HepG2 (cell line): ENCODE measurements around the gene RRAD. TPM values are rescaled to one million over a fixed set of nuclear protein-coding genes. Genes with fewer than 3 reads are reported as not detected.

Experiments
- EED ChIP-seq: sonication (generic); formaldehyde crosslinking; IDR thresholded peaks from 2 replicates; pipeline ENCODE4 v1.5.0; 2020; ENCODE audit warnings: mild to moderate bottlenecking, missing genetic modification reagents
- FIP1L1 ChIP-seq: fragments of 200-400 bp; formaldehyde crosslinking; IDR thresholded peaks from 2 replicates; pipeline ENCODE4 v1.6.1; 2018; ENCODE audit warnings: low read depth, mild to moderate bottlenecking, low read length, moderate library complexity, borderline replicate concordance; ENCODE audit not compliant: insufficient read depth
- KAT7 ChIP-seq: IDR thresholded peaks from 2 replicates; pipeline ENCODE4 v1.6.1; 2018; ENCODE audit warnings: borderline replicate concordance, missing compliant biosample characterization
- KLF12 ChIP-seq: sonication (generic); formaldehyde crosslinking; IDR thresholded peaks from 2 replicates; pipeline ENCODE4 v1.4.0; 2020; ENCODE audit warnings: missing genetic modification reagents, borderline replicate concordance
- NFE2L2 ChIP-seq: fragments of 150-350 bp; IDR thresholded peaks from 2 replicates; pipeline ENCODE4 v1.6.1; 2014; ENCODE audit warnings: low read length
- THAP11 ChIP-seq: IDR thresholded peaks from 2 replicates; pipeline ENCODE4 v1.6.1; 2016; ENCODE audit warnings: missing biosample characterization, missing genetic modification reagents
- ZNF138 ChIP-seq: sonication (generic); formaldehyde crosslinking; IDR thresholded peaks from 2 replicates; pipeline ENCODE4 v1.5.0; 2020; ENCODE audit warnings: mild to moderate bottlenecking, low read depth, missing genetic modification reagents
- ZNF263 ChIP-seq: sonication (generic); formaldehyde crosslinking; IDR thresholded peaks from 2 replicates; pipeline ENCODE4 v1.4.0; 2020; ENCODE audit warnings: missing genetic modification reagents
- ZNF564 ChIP-seq: sonication (generic); formaldehyde crosslinking; IDR thresholded peaks from 2 replicates; pipeline ENCODE4 v1.8.1; 2023; ENCODE audit warnings: mild to moderate bottlenecking, missing genetic modification reagents
- ZNF788 ChIP-seq: sonication (generic); formaldehyde crosslinking; IDR thresholded peaks from 2 replicates; pipeline ENCODE4 v1.5.0; 2020; ENCODE audit warnings: mild to moderate bottlenecking, missing genetic modification reagents, borderline replicate concordance
- ZNF841 ChIP-seq: sonication (generic); formaldehyde crosslinking; IDR thresholded peaks from 2 replicates; pipeline ENCODE4 v1.8.1; 2023; ENCODE audit warnings: missing genetic modification reagents, borderline replicate concordance
- ZNF878 ChIP-seq: sonication (generic); formaldehyde crosslinking; IDR thresholded peaks from 2 replicates; pipeline ENCODE4 v1.8.1; 2023; ENCODE audit warnings: mild to moderate bottlenecking, missing genetic modification reagents, moderate library complexity
- ZSCAN21 ChIP-seq: sonication (generic); formaldehyde crosslinking; IDR thresholded peaks from 2 replicates; pipeline ENCODE4 v1.8.0; 2022; ENCODE audit warnings: mild to moderate bottlenecking, missing genetic modification reagents, moderate library complexity, borderline replicate concordance
- polyA plus RNA-seq, 8 experiments: library from polyadenylated mRNA; depleted of rRNA in 3 of 8; stranded (reverse) in 7 of 8; unstranded in 1 of 8; fragments of >200 nt; fragmentation: Illumina TruSeq in 4 of 8; extraction: Trizol in 4 of 8; gene quantifications; 2 replicates each; pipeline versions ENCODE4 v1.2.1 to v1.2.3, GENCODE V29; 2011 to 2016; ENCODE audit warnings: low read depth in 4 of 8, missing spikeins in 1 of 8, mixed read lengths in 1 of 8; ENCODE audit not compliant: insufficient read depth in 1 of 8
- total RNA-seq, 5 experiments: library from RNA; depleted of rRNA; stranded (reverse); fragments of >200 nt; fragmentation: Illumina TruSeq; extraction: Trizol; gene quantifications; 2 replicates each; pipeline ENCODE4 v1.2.3, GENCODE V29; 2016; ENCODE audit warnings: low read depth in 1 of 5
- TF ChIP-seq, protein P1 (sequence below): sonication (generic); formaldehyde crosslinking; IDR thresholded peaks from 2 replicates; pipeline ENCODE4 v1.5.0; 2020; ENCODE audit warnings: mild to moderate bottlenecking, missing genetic modification reagents
- TF ChIP-seq, protein P2 (sequence below): IDR thresholded peaks from 2 replicates; pipeline ENCODE4 v1.6.1; 2016; ENCODE audit warnings: control low read depth
- TF ChIP-seq, protein P3 (sequence below): sonication (generic); formaldehyde crosslinking; IDR thresholded peaks from 2 replicates; pipeline ENCODE4 v1.8.1; 2022; ENCODE audit warnings: low read depth, mild to moderate bottlenecking, missing genetic modification reagents

The RRAD gene
- total and polyA plus RNA-seq, 2 of the 13 experiments (the other 11 are each of a cell fraction or from before 2014, with no cell fraction given) = 0.80 to 1.1 TPM

DNA sequence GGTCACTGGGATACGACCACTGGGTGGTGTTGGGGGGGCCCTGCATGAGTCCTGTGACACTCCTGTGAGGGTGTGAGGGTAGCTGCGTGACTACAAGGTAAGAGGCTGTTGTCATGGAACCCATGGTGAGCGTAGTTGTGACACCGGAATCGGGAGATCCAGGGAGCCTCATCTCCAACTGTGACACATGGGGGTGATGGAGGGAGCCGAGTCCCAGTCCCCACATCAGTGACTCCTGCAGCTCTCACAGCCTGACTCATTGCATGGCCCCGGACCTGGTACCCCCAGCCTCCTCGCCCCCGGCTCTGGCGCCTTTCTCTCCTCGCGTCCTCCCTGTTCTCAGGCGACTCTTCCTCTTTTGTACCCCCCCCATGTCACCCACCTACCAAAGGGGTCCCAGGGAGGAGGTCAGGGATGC is 20.9 kb downstream of the RRAD start (continued):
- 0 out of 2 replicates have a peak, but pooled peaks have one; percentile 16 for TF ChIP-seq ZNF788
- TF ChIP-seq, protein P1, sequence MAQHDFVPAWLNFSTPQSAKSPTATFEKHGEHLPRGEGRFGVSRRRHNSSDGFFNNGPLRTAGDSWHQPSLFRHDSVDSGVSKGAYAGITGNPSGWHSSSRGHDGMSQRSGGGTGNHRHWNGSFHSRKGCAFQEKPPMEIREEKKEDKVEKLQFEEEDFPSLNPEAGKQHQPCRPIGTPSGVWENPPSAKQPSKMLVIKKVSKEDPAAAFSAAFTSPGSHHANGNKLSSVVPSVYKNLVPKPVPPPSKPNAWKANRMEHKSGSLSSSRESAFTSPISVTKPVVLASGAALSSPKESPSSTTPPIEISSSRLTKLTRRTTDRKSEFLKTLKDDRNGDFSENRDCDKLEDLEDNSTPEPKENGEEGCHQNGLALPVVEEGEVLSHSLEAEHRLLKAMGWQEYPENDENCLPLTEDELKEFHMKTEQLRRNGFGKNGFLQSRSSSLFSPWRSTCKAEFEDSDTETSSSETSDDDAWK (CRISPR knock-in tag) = no peak
- no peak for TF ChIP-seq NFE2L2
- no peak for TF ChIP-seq KLF12 (CRISPR knock-in tag)
- TF ChIP-seq ZNF263 (CRISPR knock-in tag) = no peak
- TF ChIP-seq THAP11 (CRISPR knock-in tag) = no peak
- 0 out of 2 replicates have a peak, but pooled peaks have one; percentile 43 for TF ChIP-seq ZSCAN21
- TF ChIP-seq, protein P2, sequence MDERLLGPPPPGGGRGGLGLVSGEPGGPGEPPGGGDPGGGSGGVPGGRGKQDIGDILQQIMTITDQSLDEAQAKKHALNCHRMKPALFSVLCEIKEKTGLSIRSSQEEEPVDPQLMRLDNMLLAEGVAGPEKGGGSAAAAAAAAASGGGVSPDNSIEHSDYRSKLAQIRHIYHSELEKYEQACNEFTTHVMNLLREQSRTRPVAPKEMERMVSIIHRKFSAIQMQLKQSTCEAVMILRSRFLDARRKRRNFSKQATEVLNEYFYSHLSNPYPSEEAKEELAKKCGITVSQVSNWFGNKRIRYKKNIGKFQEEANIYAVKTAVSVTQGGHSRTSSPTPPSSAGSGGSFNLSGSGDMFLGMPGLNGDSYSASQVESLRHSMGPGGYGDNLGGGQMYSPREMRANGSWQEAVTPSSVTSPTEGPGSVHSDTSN (CRISPR knock-in tag) = no peak
- no peak for TF ChIP-seq FIP1L1
- peak; percentile 53; the same call in 1 of the 2 replicates for TF ChIP-seq ZNF138
- TF ChIP-seq ZNF841 (CRISPR knock-in tag) = no peak
- no peak for TF ChIP-seq ZNF564 (CRISPR knock-in tag)
- TF ChIP-seq KAT7 (CRISPR knock-in tag) = peak; percentile 11; the same call in 1 of the 2 replicates
- no peak for TF ChIP-seq ZNF878 (CRISPR knock-in tag)
- TF ChIP-seq, protein P3, sequence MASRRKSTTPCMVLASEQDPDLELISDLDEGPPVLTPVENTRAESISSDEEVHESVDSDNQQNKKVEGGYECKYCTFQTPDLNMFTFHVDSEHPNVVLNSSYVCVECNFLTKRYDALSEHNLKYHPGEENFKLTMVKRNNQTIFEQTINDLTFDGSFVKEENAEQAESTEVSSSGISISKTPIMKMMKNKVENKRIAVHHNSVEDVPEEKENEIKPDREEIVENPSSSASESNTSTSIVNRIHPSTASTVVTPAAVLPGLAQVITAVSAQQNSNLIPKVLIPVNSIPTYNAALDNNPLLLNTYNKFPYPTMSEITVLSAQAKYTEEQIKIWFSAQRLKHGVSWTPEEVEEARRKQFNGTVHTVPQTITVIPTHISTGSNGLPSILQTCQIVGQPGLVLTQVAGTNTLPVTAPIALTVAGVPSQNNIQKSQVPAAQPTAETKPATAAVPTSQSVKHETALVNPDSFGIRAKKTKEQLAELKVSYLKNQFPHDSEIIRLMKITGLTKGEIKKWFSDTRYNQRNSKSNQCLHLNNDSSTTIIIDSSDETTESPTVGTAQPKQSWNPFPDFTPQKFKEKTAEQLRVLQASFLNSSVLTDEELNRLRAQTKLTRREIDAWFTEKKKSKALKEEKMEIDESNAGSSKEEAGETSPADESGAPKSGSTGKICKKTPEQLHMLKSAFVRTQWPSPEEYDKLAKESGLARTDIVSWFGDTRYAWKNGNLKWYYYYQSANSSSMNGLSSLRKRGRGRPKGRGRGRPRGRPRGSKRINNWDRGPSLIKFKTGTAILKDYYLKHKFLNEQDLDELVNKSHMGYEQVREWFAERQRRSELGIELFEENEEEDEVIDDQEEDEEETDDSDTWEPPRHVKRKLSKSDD (CRISPR knock-in tag) = peak; percentile 33; the same call in 1 of the 2 replicates
- peak; percentile 64; the same call in 1 of the 2 replicates for TF ChIP-seq EED
